IMR-90 (cell line): ENCODE data around the gene PPM1H. TPM values are rescaled to one million over a fixed set of nuclear protein-coding genes. Genes with fewer than 3 reads are reported as not detected.

ENCODE experiments used
- ATAC-seq: fragments of 200-7000 bp; cut with Tn5 transposase; 2 replicates; pipeline ENCODE4 v1.9.1; 2020; ENCODE audit warnings: low read depth, mild to moderate bottlenecking, moderate library complexity
- BruUV-seq: library from RNA; stranded (reverse); fragments of 400-500 nt; replicated peaks from 2 replicates; lab custom pipeline; 2021; lab: Mats Ljungman, UMichigan
- CTCF ChIA-PET: fragments of 300-600 bp; formaldehyde crosslinking; extraction: SDS; loops from one replicate; lab custom pipeline; 2021; ENCODE audit warnings: antibody characterized with exemption; lab: Yijun Ruan, JAX
- POLR2A ChIA-PET: fragments of 300-600 bp; sonication (Branson Sonifier 250); formaldehyde crosslinking; loops from one replicate; lab custom pipeline; 2022; ENCODE audit warnings: antibody characterized with exemption; ENCODE audit not compliant: unreplicated experiment; lab: Charles Lee
- DNase-seq: peaks from one replicate; pipeline ENCODE4 v3.0.0; 2013
- H2AFZ ChIP-seq: replicated peaks from 2 replicates; pipeline ENCODE3; 2013; ENCODE audit warnings: low read length, mild to moderate bottlenecking; ENCODE audit not compliant: poor library complexity
- H2AK5ac ChIP-seq: 2 replicates; pipeline ENCODE4 v1.6.1; 2013; ENCODE audit warnings: low read depth, low read length, inconsistent platforms
- H2AK9ac ChIP-seq: replicated peaks from 2 replicates; pipeline ENCODE3; 2013; ENCODE audit warnings: mild to moderate bottlenecking, low read depth, low read length, moderate library complexity; ENCODE audit not compliant: poor library complexity
- H2BK120ac ChIP-seq: 2 replicates; pipeline ENCODE4 v1.6.1; 2013; ENCODE audit warnings: low read depth, low read length, inconsistent platforms
- H2BK15ac ChIP-seq: 3 replicates; pipeline ENCODE4 v1.6.1; 2013; ENCODE audit warnings: low read depth, low read length, inconsistent platforms
- H2BK20ac ChIP-seq: 2 replicates; pipeline ENCODE4 v1.6.1; 2013; ENCODE audit warnings: low read depth, mild to moderate bottlenecking, inconsistent platforms, low read length, moderate library complexity
- H2BK5ac ChIP-seq: 2 replicates; pipeline ENCODE4 v1.6.1; 2013; ENCODE audit warnings: mild to moderate bottlenecking, low read depth, low read length, inconsistent platforms; ENCODE audit not compliant: poor library complexity, severe bottlenecking
- H3K14ac ChIP-seq: replicated peaks from 2 replicates; pipeline ENCODE4 v1.6.1; 2013; ENCODE audit warnings: low read depth, low read length, inconsistent platforms
- H3K18ac ChIP-seq: 2 replicates; pipeline ENCODE4 v1.6.1; 2013; ENCODE audit warnings: low read depth, low read length, control low read depth
- H3K23ac ChIP-seq: 2 replicates; pipeline ENCODE4 v1.6.1; 2013; ENCODE audit warnings: low read depth, low read length, inconsistent platforms
- H3K27ac ChIP-seq: 2 replicates; pipeline ENCODE4 v1.5.1; 2013; ENCODE audit warnings: mild to moderate bottlenecking, control low read depth, low read length; ENCODE audit not compliant: insufficient read depth
- H3K27me3 ChIP-seq: 2 replicates; pipeline ENCODE4 v1.6.1; 2013; ENCODE audit warnings: low read length; ENCODE audit not compliant: control insufficient read depth, insufficient read depth
- H3K36me3 ChIP-seq: 2 replicates; pipeline ENCODE4 v1.6.1; 2013; ENCODE audit warnings: low read length, mixed read lengths; ENCODE audit not compliant: control insufficient read depth, insufficient read depth
- H3K4ac ChIP-seq: 2 replicates; pipeline ENCODE4 v1.6.1; 2013; ENCODE audit warnings: low read depth, low read length, inconsistent platforms
- H3K4me1 ChIP-seq: 2 replicates; pipeline ENCODE4 v1.6.1; 2013; ENCODE audit warnings: low read length, mixed read lengths; ENCODE audit not compliant: control insufficient read depth, insufficient read depth
- H3K4me2 ChIP-seq: 2 replicates; pipeline ENCODE4 v1.6.1; 2013; ENCODE audit warnings: low read depth, mild to moderate bottlenecking, control low read depth, low read length, moderate library complexity
- H3K4me3 ChIP-seq: 2 replicates; pipeline ENCODE4 v1.5.1; 2013; ENCODE audit warnings: low read depth, mild to moderate bottlenecking, control low read depth, low read length, moderate library complexity; ENCODE audit not compliant: insufficient read depth
- H3K56ac ChIP-seq: 2 replicates; pipeline ENCODE4 v1.6.1; 2013; ENCODE audit warnings: low read length, inconsistent platforms; ENCODE audit not compliant: insufficient read depth; ENCODE audit errors: extremely low read depth
- H3K79me1 ChIP-seq, 2 experiments: 2 replicates each; pipeline ENCODE4 v1.6.1; 2013; ENCODE audit warnings: low read length in 2 of 2, inconsistent platforms in 1 of 2, low read depth in 1 of 2
- H3K9ac ChIP-seq: 2 replicates; pipeline ENCODE4 v1.6.1; 2013; ENCODE audit warnings: low read depth, low read length, control low read depth
- H3K9me1 ChIP-seq: 2 replicates; pipeline ENCODE4 v1.6.1; 2013; ENCODE audit warnings: low read length, inconsistent platforms; ENCODE audit not compliant: insufficient read depth
- H3K9me3 ChIP-seq: 2 replicates; pipeline ENCODE4 v1.6.1; 2013; ENCODE audit warnings: low read length; ENCODE audit not compliant: control insufficient read depth, insufficient read depth
- H4K20me1 ChIP-seq: 2 replicates; pipeline ENCODE4 v1.6.1; 2013; ENCODE audit warnings: low read length, inconsistent platforms; ENCODE audit not compliant: insufficient read depth
- H4K5ac ChIP-seq: 2 replicates; pipeline ENCODE4 v1.6.1; 2013; ENCODE audit warnings: mild to moderate bottlenecking, low read depth, low read length, control low read depth
- H4K8ac ChIP-seq, 2 experiments: 2 replicates each; pipeline ENCODE4 v1.6.1; 2013; ENCODE audit warnings: low read depth in 2 of 2, low read length in 2 of 2, control low read depth in 1 of 2, inconsistent platforms in 1 of 2
- H4K91ac ChIP-seq: 2 replicates; pipeline ENCODE4 v1.6.1; 2013; ENCODE audit warnings: low read depth, low read length, inconsistent platforms; ENCODE audit not compliant: insufficient read depth
- NFE2L2 ChIP-seq: fragments of 150-350 bp; IDR thresholded peaks from 2 replicates; pipeline ENCODE4 v1.6.1; 2016; ENCODE audit warnings: low read depth, mild to moderate bottlenecking, low read length
- RAD21 ChIP-seq: IDR thresholded peaks from 2 replicates; pipeline ENCODE4 v1.6.1; 2012; ENCODE audit warnings: low read length, improper control_type of control experiment
- WGBS, 2 experiments: methylation state at CpG; one replicate each; pipeline versions ENCODE4 v1.1.5 to v1.1.7; 2013; ENCODE audit warnings: missing lambda C conversion rate in 2 of 2; ENCODE audit not compliant: insufficient read length in 1 of 2; ENCODE audit errors: extremely low coverage in 2 of 2; 5-methylcytosine and 5-hydroxymethylcytosine counted together
- dilution Hi-C: fragments of 300-500 bp; cut with HindIII; formaldehyde crosslinking; loops from one replicate; pipeline ENCODE4 v1.14.3; 2018; ENCODE audit warnings: low sequenced_read_pairs; ENCODE audit not compliant: unreplicated experiment
- in situ Hi-C: fragments of 300-500 bp; cut with MboI; formaldehyde crosslinking; loops from 3 replicates; pipeline ENCODE4 v1.14.3; 2019; ENCODE audit warnings: low sequenced_read_pairs, inconsistent platforms, mixed read lengths
- intact Hi-C: fragments of 100-400 bp; cut with micrococcal nuclease; formaldehyde crosslinking; loops from 2 replicates; pipeline ENCODE4 v1.10.0; 2022
- polyA plus RNA-seq, 3 experiments: library from polyadenylated mRNA; depleted of rRNA; stranded (reverse); fragments of >200 nt; gene quantifications; 2 replicates each; pipeline ENCODE4 v1.2.3, GENCODE V29; 2012; ENCODE audit warnings: low replicate concordance in 1 of 3
- total RNA-seq: library from RNA; depleted of rRNA; stranded (reverse); fragments of >200 nt; gene quantifications from 2 replicates; pipeline ENCODE4 v1.2.3, GENCODE V29; 2012

PPM1H gene
- total and polyA plus RNA-seq, 2 of the 4 experiments (the other 2 are of a cell fraction): 0.14 to 0.18 TPM

- in situ Hi-C loops: no loop called here
- no peak for DNase-seq
- POLR2A ChIA-PET: no interaction called here
- Histone ChIP-seq H2AFZ (no peak overlapping the region), H3K36me3 (no peaks in the 10 kb centered on the region), H3K4me3 (no peak overlapping the region), H3K79me1 (no peaks in the 10 kb centered on the region; a peak in 1 of 4 replicates), H2BK120ac (no peak overlapping the region), H2AK9ac (no peak overlapping the region), H2BK20ac (no peak overlapping the region), H3K56ac (no peak overlapping the region), H2BK5ac (no peak overlapping the region), H3K14ac (no peak overlapping the region), H3K9ac (no peak overlapping the region), H3K4ac (no peak overlapping the region), H3K4me1 (peaks cover 11% of the 10 kb centered on the region), H4K91ac (no peak overlapping the region), H3K23ac (no peak overlapping the region), H3K9me1 (peaks cover 10% of the 10 kb centered on the region), H4K20me1 (no peaks in the 10 kb centered on the region), H3K18ac (no peak overlapping the region), H4K5ac (no peak overlapping the region), H4K8ac (no peak overlapping the region), H3K27me3 (no peaks in the 10 kb centered on the region), H3K4me2 (no peak overlapping the region), H3K27ac (no peak overlapping the region), H2BK15ac (no peak overlapping the region), H3K9me3 (no peaks in the 10 kb centered on the region), H2AK5ac (no peak overlapping the region)
- ATAC-seq: no peak
- intact Hi-C loops: no loop called here
- no CpG with 5 or more reads among the region's 5 CpGs for whole genome bisulfite sequencing, 2 experiments
- TF ChIP-seq RAD21 (no peak), NFE2L2 (no peak)
- BruUV-seq: no TSS peak
- CTCF ChIA-PET: no interaction called here
- dilution Hi-C loops: no loop called here
Measured at GRCh38 chr12:62716866-62717525, 218.0 kb downstream of the PPM1H start.
